Mucosa of gallbladder (tissue), 1 donor: ENCODE results near the gene YEATS2. TPM values are rescaled to one million over a fixed set of nuclear protein-coding genes. Genes with fewer than 3 reads are reported as not detected.
"Not testable (repeated sequence)": the region's sequence is repeated elsewhere in the genome, so short reads cannot be mapped to it uniquely, and the experiment has no call there.

Source experiments
- DNase-seq: peaks from one replicate; pipeline ENCODE4 v3.0.0-alpha.2; 2020; ENCODE audit warnings: low spot score
- total RNA-seq: library from RNA; stranded (reverse); gene quantifications from one replicate; pipeline ENCODE4 v1.2.1, GENCODE V29; 2021
- donor health status: DM: no; HTN: no; CAD: no.

Gene YEATS2
- total RNA-seq, 1 donor from 2014 or later, result 20.7 TPM

GRCh38 chr3:183776451-183776850 lies 78.9 kb downstream of the YEATS2 start:
- not testable (repeated sequence) for DNase-seq

- DNase-seq, result no peak
Observed at GRCh38 chr3:183777016-183777618, 79.5 kb downstream of the YEATS2 start.

- DNase-seq, result no peak
Observed at GRCh38 chr3:183779896-183780465, 82.4 kb downstream of the YEATS2 start.

GRCh38 chr3:183781246-183781645 lies 83.6 kb downstream of the YEATS2 start:
- DNase-seq, result no peak

GRCh38 chr3:183782576-183783276 lies 85.1 kb downstream of the YEATS2 start:
- DNase-seq, result no peak

GRCh38 chr3:183784503-183784902 lies 86.9 kb downstream of the YEATS2 start:
- DNase-seq, result not testable (repeated sequence)

GRCh38 chr3:183789826-183790225 lies 92.2 kb downstream of the YEATS2 start:
- DNase-seq, result no peak

GRCh38 chr3:183790700-183791099 lies 93.1 kb downstream of the YEATS2 start:
- DNase-seq, result no peak

- no peak for DNase-seq
Observed at GRCh38 chr3:183792976-183793375, 95.4 kb downstream of the YEATS2 start.

GRCh38 chr3:183794452-183794851 lies 96.9 kb downstream of the YEATS2 start:
- no peak for DNase-seq

- DNase-seq, result no peak
Observed at GRCh38 chr3:183796372-183796771, 98.8 kb downstream of the YEATS2 start.

- DNase-seq, result no peak
Observed at GRCh38 chr3:183797996-183798395, 100.4 kb downstream of the YEATS2 start.

GRCh38 chr3:183799461-183799860 lies 101.9 kb downstream of the YEATS2 start:
- no peak for DNase-seq

GRCh38 chr3:183800243-183800863 lies 102.8 kb downstream of the YEATS2 start:
- no peak for DNase-seq

- DNase-seq, result no peak
Observed at GRCh38 chr3:183801601-183802000, 104.0 kb downstream of the YEATS2 start.

GRCh38 chr3:183802989-183803388 lies 105.4 kb downstream of the YEATS2 start:
- DNase-seq, result no peak

- DNase-seq, result no peak
Observed at GRCh38 chr3:183807209-183807728, 109.7 kb downstream of the YEATS2 start.

- DNase-seq, result no peak
Observed at GRCh38 chr3:183807881-183808280, 110.3 kb downstream of the YEATS2 start.

GRCh38 chr3:183808355-183808754 lies 110.8 kb downstream of the YEATS2 start:
- no peak for DNase-seq

- DNase-seq, result no peak
Observed at GRCh38 chr3:183809270-183809669, 111.7 kb downstream of the YEATS2 start.

- DNase-seq, result no peak
Observed at GRCh38 chr3:183810643-183811594, 113.3 kb downstream of the YEATS2 start.
